H1 (cell line): ENCODE data around the gene PARD3. TPM values are rescaled to one million over a fixed set of nuclear protein-coding genes. Genes with fewer than 3 reads are reported as not detected.

Experiments
- SP1 ChIP-seq: IDR thresholded peaks from 2 replicates; pipeline ENCODE4 v1.6.1; 2011; ENCODE audit warnings: low read depth, low read length
- SUZ12 ChIP-seq: fragments of 200-600 bp; sonication (generic); IDR thresholded peaks from 2 replicates; pipeline ENCODE4 v1.6.1; 2012; ENCODE audit warnings: mild to moderate bottlenecking, inconsistent platforms, low read length, moderate library complexity, mixed read lengths
- TEAD4 ChIP-seq: IDR thresholded peaks from 2 replicates; pipeline ENCODE4 v1.6.1; 2012; ENCODE audit warnings: low read depth, low read length, inconsistent platforms, mixed read lengths
- polyA plus RNA-seq, 7 experiments: library from polyadenylated mRNA; depleted of rRNA in 3 of 7; stranded (reverse) in 5 of 7; unstranded in 2 of 7; fragments of >200 nt in 5 of 7; fragments of 200-250 nt in 2 of 7; gene quantifications; 1 replicate in 5 of 7; 2 replicates in 1 of 7; 4 replicates in 1 of 7; pipeline versions ENCODE4 v1.2.1 to v1.2.3, GENCODE V29; 2011 to 2013; ENCODE audit warnings: missing spikeins in 2 of 7, mixed read lengths in 2 of 7
- total RNA-seq: library from RNA; stranded (reverse); fragmentation: NEBNext Ultra II Directional; extraction: Animal tissue kit (Norgen Biotek cat#: 25700); gene quantifications from 2 replicates; pipeline ENCODE4 v1.2.1, GENCODE V29; 2021
- TF ChIP-seq, protein P1 (sequence below): fragments of 300-600 bp; sonication (generic); IDR thresholded peaks from 2 replicates; pipeline ENCODE4 v1.7.1; 2012; ENCODE audit warnings: low read length, moderate library complexity, mild to moderate bottlenecking, inconsistent platforms; ENCODE audit not compliant: insufficient replicate concordance

The PARD3 gene
- total and polyA plus RNA-seq, 2 of the 8 experiments (the other 6 are each of a cell fraction or from before 2014, with no cell fraction given) = 19.7 to 49.1 TPM

DNA sequence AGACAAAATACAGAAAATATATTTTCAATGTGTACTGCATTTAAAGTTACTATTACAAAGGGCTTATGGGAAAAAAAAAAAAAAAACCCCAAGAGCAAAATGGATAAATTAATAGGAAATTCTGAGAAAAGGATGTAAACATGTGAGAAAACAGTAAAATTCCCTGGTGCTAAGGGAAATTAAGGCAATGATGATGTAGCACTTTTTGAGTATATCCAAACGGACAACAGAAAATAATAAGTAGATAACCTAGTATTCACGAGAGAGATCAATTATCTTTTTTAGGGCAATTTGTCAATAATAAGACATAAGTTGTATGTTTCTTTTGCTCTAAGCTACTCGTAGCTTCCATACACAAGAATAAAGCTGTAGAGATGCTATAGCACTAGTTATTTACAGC, 80.2 kb downstream of the PARD3 start (continued):
- TF ChIP-seq, protein P1, sequence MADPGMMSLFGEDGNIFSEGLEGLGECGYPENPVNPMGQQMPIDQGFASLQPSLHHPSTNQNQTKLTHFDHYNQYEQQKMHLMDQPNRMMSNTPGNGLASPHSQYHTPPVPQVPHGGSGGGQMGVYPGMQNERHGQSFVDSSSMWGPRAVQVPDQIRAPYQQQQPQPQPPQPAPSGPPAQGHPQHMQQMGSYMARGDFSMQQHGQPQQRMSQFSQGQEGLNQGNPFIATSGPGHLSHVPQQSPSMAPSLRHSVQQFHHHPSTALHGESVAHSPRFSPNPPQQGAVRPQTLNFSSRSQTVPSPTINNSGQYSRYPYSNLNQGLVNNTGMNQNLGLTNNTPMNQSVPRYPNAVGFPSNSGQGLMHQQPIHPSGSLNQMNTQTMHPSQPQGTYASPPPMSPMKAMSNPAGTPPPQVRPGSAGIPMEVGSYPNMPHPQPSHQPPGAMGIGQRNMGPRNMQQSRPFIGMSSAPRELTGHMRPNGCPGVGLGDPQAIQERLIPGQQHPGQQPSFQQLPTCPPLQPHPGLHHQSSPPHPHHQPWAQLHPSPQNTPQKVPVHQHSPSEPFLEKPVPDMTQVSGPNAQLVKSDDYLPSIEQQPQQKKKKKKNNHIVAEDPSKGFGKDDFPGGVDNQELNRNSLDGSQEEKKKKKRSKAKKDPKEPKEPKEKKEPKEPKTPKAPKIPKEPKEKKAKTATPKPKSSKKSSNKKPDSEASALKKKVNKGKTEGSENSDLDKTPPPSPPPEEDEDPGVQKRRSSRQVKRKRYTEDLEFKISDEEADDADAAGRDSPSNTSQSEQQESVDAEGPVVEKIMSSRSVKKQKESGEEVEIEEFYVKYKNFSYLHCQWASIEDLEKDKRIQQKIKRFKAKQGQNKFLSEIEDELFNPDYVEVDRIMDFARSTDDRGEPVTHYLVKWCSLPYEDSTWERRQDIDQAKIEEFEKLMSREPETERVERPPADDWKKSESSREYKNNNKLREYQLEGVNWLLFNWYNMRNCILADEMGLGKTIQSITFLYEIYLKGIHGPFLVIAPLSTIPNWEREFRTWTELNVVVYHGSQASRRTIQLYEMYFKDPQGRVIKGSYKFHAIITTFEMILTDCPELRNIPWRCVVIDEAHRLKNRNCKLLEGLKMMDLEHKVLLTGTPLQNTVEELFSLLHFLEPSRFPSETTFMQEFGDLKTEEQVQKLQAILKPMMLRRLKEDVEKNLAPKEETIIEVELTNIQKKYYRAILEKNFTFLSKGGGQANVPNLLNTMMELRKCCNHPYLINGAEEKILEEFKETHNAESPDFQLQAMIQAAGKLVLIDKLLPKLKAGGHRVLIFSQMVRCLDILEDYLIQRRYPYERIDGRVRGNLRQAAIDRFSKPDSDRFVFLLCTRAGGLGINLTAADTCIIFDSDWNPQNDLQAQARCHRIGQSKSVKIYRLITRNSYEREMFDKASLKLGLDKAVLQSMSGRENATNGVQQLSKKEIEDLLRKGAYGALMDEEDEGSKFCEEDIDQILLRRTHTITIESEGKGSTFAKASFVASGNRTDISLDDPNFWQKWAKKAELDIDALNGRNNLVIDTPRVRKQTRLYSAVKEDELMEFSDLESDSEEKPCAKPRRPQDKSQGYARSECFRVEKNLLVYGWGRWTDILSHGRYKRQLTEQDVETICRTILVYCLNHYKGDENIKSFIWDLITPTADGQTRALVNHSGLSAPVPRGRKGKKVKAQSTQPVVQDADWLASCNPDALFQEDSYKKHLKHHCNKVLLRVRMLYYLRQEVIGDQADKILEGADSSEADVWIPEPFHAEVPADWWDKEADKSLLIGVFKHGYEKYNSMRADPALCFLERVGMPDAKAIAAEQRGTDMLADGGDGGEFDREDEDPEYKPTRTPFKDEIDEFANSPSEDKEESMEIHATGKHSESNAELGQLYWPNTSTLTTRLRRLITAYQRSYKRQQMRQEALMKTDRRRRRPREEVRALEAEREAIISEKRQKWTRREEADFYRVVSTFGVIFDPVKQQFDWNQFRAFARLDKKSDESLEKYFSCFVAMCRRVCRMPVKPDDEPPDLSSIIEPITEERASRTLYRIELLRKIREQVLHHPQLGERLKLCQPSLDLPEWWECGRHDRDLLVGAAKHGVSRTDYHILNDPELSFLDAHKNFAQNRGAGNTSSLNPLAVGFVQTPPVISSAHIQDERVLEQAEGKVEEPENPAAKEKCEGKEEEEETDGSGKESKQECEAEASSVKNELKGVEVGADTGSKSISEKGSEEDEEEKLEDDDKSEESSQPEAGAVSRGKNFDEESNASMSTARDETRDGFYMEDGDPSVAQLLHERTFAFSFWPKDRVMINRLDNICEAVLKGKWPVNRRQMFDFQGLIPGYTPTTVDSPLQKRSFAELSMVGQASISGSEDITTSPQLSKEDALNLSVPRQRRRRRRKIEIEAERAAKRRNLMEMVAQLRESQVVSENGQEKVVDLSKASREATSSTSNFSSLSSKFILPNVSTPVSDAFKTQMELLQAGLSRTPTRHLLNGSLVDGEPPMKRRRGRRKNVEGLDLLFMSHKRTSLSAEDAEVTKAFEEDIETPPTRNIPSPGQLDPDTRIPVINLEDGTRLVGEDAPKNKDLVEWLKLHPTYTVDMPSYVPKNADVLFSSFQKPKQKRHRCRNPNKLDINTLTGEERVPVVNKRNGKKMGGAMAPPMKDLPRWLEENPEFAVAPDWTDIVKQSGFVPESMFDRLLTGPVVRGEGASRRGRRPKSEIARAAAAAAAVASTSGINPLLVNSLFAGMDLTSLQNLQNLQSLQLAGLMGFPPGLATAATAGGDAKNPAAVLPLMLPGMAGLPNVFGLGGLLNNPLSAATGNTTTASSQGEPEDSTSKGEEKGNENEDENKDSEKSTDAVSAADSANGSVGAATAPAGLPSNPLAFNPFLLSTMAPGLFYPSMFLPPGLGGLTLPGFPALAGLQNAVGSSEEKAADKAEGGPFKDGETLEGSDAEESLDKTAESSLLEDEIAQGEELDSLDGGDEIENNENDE = no peak
- no peak for TF ChIP-seq TEAD4
- TF ChIP-seq SP1 = no peak
- no peak for TF ChIP-seq SUZ12
